Ramos (cell line): Measurements from ENCODE around the gene CACNA1S.

Experiments used
- in situ Hi-C: fragments of 300-500 bp; cut with MboI; formaldehyde crosslinking; loops from one replicate; pipeline ENCODE4 v1.14.3; 2022; ENCODE audit warnings: low sequenced_read_pairs; ENCODE audit not compliant: unreplicated experiment

The CACNA1S gene

DNA sequence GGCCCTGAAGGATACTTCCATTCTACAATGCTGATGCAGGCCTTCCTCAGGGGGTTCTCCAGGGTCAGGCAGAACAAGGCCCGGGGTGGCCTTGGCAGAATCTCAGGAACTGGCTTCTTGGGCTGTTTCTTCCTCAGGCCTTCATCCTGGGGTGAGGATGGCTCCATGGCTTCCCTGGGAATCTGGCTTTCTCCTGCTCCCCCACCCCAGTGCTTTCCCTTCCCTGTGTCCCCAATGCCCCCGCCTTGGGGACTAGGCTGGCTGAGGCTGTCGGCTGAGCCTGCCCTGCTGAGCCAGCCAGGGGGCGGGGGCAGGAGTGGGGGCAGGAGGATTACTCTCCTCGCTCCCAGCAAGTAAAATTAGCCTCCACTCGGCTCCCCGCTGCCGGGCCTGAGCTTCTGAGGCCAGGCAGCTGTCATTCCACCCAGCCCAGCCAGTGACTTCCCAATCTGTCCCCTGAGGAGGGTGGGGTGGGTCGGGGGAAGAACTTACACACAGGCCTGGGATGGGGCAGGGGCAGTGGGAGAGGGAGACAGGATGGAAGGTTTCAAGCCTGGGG lies at the start of gene CACNA1S:
TSS of gene CACNA1S (minus strand) at position 254 of the 559 bp plus-strand sequence. CDS start at position 167, 87 bp downstream.
- in situ Hi-C loops, result loop anchor here (10.0 kb wide), 1 partner anchor 137 kb away; no protein-coding TSS in a partner anchor

DNA sequence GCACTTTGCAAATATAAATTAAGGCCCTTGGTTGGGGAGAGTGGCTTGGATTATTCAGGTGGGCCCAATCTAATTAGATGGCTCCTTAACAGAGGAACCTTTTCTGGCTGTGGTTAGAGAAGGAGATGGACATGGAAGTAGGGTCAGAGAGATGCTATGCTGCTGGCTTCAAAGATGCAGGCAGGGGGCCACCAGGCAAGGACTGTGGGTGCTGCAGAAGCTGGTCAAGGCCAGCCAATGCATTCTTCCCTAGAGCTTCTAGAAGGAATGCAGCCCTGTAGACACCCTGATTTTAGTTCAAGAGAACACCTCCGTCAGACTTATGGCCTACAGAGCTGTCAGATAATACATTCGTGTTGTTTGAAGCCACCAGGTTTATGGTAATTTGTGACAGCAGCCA lies 45.7 kb upstream of the CACNA1S start:
- in situ Hi-C loops, result no loop called here

DNA sequence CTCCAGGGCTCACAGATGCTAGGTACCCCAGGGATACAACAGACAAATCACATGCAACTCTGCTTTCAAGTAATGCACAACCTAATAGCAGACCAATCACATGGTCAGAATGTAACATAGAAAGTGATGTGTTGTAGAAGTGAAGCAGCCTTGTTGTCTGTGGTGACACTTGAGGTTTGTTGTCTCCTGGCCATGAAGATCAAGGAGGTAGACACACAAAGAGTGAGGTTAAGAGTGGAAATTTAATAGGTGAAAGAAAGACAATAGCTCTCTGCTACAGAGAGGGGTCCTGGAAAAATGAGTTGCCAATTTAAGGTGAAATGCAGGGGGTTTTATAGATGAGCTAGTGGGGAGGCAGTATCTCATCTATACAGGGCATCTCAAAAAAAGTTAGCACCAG lies 44.6 kb upstream of the CACNA1S start:
- in situ Hi-C loops, result no loop called here

DNA sequence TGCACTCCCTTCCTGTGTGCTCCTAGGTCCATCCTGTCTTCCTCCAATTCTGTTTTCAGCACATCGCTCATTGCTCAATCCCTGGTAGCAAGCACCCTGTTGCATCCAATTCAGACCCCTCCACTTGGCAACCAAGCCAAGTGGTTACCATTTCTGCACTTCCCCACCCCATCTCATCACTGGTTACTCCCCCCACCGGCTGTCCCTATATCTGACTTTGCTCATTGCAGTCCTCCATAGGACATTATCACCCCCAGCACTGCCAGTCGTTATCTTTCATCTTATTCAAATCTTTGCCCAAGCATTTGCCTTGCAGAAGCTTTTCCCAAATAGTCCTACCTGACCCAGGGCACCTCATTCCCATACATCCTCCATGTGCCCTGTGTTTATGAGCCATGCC lies 44.1 kb upstream of the CACNA1S start:
- in situ Hi-C loops, result no loop called here

DNA sequence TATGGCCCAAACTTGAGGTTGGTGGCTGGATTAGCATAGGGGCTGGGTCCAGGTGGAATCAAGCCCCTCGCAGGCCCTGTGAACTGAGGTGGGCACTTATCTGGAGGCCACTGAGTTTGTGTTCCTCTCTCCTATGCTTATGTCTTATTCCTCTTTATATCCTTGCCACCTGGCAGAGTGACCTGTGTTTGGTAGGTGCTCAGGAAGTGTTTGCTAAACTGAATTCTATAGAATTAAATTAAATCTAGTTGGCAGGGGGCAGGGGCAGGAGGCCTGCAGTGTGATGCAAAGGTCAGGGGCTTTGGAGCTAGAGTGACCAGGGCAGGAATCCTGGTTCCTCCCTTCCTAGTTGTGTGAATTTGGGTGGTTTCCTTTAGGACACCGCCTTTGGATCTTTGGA lies 43.1 kb upstream of the CACNA1S start:
- in situ Hi-C loops, result no loop called here

DNA sequence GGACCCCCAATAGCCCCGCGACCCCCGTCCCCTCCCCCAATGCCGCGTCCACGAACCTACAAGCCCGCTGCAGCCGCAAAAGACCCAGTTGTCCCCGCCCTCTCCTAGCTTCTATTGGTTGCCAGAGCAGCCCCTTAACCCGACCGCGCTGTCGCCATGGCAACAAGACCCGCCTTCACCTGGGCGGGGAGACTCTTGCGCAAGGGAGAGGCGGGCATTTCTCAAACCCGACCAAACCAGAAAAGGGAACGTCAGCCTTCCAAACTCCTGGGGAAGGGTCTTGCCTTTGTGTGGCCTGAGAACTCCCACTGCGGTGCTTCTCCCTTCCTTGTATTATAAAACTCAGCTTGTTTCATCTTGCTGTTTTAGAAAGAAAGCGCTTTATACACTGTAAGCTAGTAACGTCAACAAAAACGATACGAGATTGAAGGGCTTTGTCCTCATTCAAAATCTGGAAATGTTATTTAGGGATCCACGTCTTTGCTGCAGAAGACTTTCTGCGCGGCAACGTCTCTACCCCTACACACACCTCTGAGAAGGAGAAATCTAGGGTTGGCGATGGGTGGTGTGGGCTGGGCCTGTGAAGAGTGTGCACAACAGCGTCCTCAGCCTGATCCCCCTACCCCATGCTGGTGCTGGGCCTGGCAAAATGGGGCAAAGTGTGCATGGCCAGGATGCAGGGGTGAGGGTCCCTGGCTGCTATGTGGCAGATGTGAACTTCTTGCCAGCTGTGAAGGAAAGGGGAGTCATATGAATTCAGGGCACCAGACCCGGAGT lies 42.4 kb upstream of the CACNA1S start, which contains the start of gene TMEM9:
TSS of gene TMEM9 (minus strand) at position 86 of the 777 bp plus-strand sequence. CDS start 551 bp downstream, outside the sequence.
- in situ Hi-C loops, result no loop called here

DNA sequence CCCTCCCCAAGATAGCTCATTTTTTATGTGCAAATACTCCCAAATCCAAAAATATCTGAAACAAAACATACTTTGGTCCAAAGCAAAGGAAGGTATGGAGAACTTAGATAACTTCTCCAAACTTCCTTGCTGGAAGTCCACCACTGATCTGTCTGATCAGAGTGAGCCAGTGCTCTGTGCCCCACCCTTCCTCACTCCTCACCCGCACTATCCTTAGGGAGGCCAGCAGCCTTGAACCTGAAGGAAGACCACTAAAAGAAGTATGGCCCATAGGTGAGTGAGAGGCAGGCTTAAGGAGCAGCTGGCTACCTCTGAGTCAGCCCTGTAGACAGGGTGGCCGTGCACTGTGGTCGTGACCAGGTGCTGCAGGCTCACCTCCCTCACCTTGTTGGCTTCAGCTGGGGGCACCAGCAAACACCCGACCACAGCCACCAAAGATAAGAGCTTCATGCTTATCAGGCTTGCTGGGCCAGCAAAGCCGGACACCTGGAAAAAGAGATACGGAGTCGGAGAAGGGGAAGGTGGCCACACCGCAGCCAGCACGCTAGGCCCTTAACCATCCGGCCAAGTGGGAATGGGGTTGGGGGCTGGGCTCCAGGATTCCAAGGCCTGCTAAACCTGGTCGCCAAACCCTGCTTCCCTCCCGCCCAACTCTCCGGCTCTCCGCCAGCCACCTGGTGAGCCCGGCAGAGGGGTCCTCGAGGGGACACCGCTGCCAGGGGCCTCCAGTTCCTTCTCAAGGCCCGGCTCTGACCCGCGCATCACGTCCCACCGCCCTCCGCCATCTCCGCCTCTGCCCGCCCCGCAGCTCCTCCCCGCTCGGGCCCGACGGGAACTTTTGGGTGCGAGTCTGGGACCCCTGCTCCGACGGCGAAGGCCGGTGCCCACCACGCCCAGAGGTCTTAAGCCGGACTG lies 41.5 kb upstream of the CACNA1S start:
- in situ Hi-C loops, result no loop called here

DNA sequence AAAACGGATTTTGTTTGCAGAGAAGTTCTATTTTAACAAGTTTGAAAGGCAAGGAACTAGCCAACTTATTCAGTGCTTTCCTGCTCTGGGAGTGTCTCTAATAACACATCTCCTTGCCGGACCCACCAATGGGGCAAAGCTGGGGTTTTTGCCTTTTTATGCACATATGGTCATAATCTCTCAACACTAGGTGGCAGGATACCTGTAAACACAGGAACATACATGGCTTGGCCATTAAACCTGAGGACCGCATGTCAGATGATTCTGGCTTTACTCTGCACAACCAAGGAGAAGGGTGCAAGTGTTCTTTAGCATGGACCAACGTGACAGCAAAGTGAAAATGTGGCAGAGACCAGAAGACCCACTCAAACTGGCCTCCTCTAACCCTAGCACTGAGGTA lies 37.2 kb upstream of the CACNA1S start:
- in situ Hi-C loops, result no loop called here

DNA sequence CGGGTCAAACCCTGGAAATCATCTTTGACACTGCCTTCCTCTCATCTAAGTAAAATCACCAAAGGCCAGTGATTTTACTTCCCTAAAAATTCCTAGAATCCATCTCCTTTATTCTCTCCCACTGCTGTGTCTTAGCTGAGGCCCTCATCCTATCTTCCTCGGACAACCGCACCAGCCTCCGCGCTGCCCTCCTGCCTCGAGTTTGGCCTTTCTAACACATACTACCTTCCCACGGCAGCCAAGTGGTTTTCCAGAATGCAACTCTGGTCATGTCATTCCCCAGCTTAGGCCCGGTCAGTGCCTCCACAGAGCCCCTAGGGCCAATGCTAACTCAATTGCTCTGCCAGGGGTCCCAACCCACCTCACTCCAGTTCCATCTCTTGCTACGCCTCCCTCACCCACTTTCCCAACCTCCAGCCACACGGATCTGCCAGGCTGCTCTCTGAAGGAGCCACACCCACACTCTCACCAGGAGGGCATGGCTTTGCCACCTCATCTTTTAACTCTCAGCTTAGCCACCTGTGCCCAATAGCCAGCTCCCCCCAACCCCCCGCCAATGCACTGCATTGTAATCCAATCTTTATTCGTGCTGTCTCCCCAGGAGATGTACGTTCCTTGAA lies 35.3 kb upstream of the CACNA1S start:
- in situ Hi-C loops, result no loop called here

DNA sequence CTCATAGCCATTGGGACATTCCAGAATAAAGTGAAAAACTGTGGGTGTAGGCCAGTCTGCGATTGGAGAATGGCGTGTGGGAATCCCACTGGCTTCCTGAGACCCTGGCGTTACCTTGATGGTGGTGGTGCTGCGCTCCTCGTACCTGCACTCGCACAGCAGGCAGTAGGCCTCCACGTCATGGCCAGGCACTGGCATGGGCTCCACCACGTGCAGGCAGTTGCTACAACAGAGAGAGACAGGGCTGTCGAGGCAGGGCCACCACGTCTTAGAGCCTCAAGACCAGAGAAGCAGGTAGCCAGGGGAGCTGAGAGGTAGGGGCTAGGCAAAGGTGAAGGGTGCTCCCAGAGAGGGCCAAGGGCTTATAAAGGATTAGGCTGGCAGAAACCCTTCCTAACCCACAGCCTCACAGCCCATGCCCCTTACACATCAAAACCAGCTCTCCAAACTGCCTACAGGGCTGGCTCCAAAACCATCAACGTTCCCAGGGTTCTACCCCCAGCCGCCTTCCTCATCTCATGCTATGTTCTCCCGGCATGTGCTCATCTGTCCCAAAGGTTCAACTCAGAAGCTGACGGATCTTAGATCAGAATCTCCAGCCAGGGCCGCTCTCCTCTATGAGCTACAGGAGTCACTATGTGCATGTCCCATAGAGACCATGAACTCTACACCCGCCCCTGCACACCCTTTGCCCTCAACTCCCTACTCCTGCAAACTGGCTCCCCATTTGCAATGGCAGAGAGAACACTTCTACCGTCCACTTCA lies 34.6 kb upstream of the CACNA1S start:
- in situ Hi-C loops, result no loop called here

DNA sequence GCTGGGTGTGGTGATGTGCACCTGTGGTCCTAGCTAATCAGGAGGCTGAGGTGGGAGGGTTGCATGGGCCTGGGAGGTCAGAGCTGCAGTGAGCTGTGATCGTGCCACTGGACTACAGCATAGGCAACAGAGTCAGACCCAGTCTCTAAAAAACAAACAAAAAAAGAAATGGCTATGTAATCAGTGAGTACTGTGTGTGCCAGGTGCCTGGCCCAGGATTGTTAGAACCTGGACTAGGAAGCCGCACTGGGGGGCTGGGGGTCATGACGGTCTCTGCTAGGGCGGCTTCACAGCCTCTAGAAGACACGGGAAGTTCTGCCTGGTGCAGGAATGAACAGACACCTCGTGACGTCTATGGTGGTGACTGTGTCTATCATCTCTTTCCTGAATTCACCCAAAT lies 33.6 kb upstream of the CACNA1S start:
- in situ Hi-C loops, result no loop called here

DNA sequence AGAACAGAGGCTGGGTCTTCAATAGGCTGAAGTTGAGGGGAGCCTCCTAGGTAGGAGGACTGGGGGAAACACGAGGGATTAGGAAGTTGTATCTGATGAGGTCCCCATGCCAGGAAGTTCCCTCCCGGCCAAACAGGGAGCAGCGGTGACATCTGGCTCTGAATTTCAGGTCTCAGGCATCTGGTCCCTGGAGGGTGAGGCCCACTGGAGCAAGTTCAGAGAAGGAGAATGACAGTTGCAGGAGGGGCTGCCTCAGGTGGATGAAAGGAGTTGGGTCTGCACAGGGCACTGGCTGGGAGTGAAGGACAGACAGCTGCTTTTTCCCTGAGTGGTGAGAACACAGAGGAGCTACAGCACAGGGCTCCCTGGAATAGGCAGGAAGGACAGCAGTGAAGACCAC lies 32.9 kb upstream of the CACNA1S start:
- in situ Hi-C loops, result no loop called here

DNA sequence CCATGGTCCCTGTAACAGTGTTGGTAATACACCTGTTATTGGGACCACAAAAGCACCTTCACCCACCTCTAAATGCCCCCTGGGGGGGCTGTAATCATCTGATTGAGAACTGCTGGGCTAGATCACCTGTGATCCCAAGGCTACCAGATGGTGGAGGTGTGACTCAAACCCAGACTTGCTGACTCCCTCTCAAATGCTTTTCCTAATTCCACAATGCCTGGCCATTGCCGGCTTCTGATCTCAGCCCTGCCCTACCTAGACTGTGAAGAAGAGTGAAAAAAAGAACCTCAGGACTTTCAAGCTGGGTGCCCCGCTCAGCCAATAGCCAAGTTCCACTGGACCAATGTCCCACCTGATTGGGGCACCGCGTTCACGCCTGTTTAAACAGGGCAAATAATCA lies 32.5 kb upstream of the CACNA1S start:
- in situ Hi-C loops, result no loop called here

DNA sequence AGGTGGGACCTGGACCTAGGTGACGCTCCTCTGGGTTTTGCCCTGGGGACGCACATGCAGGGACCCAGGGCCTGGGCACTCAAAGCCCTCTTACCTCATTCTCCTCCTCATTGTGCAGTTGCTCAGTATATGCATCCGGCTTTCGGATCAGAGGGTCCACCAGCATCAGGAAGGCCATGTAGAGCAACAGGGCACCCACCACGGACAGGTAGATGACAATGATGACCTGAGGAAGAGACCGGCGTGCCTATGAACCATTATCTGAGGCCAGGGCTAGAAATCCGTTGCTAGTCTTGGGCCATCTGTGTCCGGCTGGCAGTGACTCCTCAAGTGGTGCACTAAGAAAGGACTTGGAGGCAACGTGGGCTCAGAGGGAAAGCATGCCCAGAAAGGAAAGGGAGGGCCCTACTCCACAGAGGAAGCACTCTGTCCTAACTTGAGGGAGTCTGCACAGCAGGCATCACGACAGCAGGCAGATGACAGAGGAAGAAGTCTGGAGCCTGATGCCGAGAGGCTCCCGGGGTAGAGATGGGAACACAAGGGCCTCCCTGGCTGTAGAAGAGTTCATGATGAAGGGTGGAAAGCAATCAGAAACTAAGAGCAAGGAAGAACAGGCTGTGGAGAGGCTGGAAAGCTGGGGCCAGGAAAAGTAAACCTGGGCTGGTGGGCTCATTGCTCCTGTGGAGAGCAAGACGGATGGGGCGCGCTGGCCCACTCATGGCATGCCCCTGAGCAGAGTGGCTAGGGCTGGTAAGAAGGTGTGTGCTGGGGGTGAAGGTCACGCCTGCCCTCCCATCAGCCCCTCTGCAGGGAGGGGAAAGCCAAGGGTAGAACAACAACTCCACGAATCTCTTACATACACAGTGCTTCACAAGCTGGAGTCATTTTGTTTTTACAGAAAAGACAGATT lies 31.8 kb upstream of the CACNA1S start:
- in situ Hi-C loops, result no loop called here

DNA sequence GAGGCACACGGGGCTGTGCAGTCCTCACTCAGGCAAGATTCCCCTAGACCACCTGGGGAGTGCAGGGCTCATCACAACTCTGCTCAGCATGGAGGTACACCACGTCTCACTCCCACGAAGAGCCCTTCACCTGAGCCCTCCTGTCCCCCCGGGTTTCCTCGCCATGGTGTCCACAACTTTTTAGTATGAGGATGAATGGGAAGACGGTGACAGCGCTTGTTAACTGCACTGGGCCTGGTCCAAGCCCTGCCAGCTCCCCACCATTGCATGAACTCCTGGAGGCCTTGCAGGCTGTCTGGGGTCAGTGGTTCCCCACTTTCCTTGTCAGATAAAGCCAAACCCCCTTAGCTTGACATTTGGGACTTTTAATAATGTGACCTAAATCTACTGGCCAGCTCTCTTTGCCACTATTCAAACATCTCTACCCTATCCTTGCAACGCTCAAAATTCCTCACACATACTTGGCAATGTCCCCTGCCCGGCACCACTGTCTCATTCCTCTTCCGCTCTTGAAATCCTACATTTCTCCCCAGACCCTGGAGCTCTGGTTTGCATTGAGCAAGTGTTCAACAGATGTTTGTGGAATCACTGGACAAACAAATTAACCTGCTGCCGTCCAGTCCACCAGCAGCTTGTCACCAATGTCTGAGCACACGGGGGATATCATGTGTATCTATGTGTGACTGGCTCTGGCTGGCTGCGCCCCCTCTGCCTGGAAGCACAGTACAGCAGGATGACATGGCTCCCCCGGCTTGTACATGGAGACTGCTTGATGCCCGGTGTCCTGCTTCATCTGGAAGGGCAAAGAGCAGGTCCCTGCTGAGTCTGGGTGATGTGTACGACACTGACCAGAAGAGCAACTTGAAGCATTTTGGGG lies 30.9 kb upstream of the CACNA1S start:
- in situ Hi-C loops, result no loop called here

DNA sequence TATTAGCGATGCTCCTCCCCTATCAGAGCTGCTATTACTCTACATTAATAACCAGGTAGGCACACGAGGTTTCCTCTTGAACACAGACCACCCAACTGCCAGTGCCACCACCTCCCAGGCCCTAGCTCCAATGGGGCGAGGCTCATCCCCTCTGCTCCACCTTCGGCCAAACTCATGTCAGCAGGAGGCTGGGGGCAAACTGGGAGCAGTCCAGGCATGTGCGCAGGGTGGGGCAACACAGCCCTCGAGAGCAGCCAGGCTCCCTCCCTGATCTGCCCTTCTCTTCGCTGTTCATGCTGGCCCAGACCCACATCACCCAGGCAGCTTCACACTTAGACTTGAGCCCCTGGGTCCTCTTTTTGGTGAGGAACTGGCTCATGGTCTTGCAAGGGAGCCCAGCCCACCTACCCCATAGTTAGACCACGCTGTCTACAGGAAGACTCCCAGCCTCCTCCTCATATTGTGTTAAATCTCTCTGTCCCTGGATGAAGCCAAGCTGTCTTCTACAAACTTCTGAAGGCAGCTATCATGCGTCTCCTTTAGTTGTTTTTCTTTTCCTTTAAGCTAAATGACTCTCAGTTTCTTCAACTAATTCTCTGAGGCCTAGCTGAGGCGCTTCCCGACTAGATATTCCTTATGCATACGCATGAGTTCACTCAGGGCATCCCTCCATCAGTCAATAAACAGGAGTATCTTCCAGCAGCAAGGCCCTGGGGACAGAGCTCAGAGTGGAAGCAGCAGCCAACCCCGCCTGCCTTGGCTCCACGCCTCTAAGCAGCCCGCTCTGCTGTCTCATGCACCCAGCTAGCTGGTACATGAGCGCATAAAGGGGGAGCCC lies 30.0 kb upstream of the CACNA1S start:
- in situ Hi-C loops, result no loop called here

DNA sequence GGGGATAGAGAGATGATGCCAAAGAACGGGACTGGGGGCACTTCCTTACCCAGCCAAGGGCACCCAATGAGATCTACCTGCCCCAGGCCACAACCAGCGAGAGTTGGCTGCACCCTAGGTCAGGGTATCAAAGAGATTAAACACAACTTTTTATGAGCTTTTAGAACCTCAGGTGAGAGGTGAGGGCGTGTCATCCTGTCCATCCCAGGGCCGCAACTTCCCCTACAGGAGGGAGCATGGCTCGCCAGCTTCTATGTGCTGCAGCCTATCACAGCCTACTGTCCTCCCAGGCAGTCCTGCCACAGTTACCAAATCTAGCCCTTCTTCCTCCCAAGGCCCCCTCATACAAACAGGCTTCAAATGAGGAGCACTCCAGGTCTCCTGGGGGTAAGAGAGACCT lies 29.2 kb upstream of the CACNA1S start:
- in situ Hi-C loops, result no loop called here
